Measurements from ENCODE around the gene CPSF7. TPM values are rescaled to one million over a fixed set of nuclear protein-coding genes. Genes with fewer than 3 reads are reported as not detected.
"Not testable (repeated sequence)": the region's sequence is repeated elsewhere in the genome, so short reads cannot be mapped to it uniquely, and the experiment has no call there.

The CPSF7 gene
- total RNA-seq, 1 donor = 49.0 TPM

DNA sequence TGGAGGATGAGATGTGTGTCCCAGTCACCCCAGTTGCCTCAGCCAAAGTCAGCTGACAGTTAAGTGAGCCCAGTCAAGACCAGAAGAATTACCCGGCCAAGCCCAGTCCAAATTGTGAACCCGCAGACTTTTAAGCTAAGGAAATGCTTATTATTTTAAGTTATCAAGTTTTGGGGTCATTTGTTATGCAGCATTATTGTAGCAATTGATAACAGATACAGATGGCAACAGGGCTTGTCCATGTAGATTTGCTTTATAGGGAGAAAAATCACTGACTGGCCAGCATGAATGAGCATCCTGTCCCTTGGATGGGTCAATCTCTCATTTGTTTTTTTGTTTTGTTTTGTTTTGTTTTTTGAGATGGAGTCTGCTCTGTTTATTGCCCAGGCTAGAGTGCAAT is 23.1 kb upstream of the CPSF7 start:
- no peaks in the 10 kb centered on the region for H3K9me3 ChIP-seq (ENCODE audit: low read depth, low read length)
- H3K27me3 ChIP-seq (ENCODE audit: insufficient read depth, low read length) = no peaks in the 10 kb centered on the region
- no peak overlapping the region for H3K4me3 ChIP-seq (ENCODE audit: low read length)
- H3K4me1 ChIP-seq (ENCODE audit: insufficient read depth, low read length) = no peaks in the 10 kb centered on the region

DNA sequence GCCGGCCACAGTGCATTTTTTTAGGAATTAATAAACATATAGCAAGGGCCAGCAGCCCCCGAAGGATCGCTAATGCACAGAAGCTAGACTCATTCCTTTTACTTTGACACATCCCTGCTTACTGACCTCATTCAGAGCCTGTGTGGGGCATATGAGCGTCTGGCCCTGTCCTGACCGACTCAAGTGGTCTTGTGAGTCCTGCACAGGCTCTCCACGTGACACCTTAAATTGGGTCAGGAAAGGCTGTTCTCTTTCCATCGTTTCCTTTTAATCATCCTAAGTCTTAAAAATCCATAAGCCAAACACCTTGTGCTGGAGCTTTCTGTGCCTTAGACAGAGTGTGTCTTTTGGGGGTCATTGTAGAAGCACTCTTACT is 18.8 kb upstream of the CPSF7 start:
- Histone ChIP-seq H3K4me1 (ENCODE audit: insufficient read depth, low read length) (no peaks in the 10 kb centered on the region), H3K27me3 (ENCODE audit: insufficient read depth, low read length) (no peaks in the 10 kb centered on the region), H3K4me3 (ENCODE audit: low read length) (no peak overlapping the region), H3K9me3 (ENCODE audit: low read depth, low read length) (no peaks in the 10 kb centered on the region)

DNA sequence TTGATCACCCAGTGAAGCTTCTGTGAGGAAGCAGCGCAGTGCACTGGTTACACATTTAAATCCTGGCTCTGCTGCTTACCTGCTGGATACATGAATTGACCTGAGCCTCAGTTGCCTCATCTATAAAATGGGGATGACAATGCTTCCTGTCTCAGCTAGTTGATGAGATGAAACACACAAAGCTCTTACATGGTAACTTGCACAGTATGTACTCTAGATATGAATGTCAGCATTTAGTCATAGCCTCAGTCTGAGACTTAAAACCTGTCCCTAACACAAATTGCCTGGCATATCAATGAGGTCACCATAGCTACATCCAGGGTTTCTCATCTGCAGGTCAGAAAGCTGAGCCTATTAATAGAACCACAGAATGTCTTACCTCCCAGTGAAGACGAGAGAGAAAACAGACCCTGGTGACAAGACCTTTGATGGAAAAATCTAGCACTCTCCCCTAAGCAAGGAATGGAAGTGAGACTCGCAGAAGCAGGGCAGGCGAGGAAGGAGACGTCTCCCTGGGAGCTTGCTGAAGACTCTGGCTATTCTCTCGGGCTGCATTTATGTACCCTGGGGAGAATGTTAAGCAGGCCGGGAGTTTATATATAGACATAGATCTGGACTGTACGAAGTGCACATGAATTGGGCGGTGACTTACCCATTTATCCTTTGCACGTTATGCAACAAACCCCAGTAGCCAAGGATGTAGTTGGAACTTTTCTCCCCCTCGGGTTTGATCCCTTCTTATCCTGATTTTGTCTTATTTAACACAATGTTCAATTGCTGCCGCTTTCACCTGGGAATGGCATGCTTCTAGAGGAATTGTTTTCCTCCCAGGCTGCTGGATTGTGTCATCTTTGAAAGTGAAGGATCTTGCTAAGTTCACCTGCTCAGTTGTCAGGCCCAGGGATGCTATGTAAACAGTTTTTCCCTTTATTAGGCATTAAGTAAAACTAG is 18.1 kb upstream of the CPSF7 start:
- no peaks in the 10 kb centered on the region for H3K27me3 ChIP-seq (ENCODE audit: insufficient read depth, low read length)
- no peak overlapping the region for H3K4me3 ChIP-seq (ENCODE audit: low read length)
- no peaks in the 10 kb centered on the region for H3K4me1 ChIP-seq (ENCODE audit: insufficient read depth, low read length)
- H3K9me3 ChIP-seq (ENCODE audit: low read depth, low read length) = no peaks in the 10 kb centered on the region

DNA sequence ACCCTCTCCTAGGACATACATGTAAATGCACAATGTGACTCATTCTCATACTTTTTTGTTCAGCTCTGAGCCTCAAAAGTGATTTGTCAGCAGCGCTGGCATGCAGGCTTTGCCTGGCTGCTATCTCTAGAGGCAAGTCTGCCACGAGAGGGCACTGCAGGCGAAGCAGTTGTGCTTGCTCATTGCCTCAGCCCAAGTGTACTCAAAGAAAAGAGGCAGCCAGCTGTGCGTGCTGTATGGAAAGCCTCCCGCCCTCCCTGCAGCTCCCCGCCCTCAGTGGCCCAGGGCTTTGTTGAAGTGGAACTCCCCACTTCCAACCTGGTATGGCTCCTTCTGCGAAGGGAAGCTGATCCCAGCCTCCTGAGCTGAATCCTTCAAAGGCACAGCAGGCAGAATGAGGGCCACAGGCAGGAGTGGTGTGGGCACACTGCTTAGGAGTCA is 16.5 kb upstream of the CPSF7 start:
- no peaks in the 10 kb centered on the region for H3K27me3 ChIP-seq (ENCODE audit: insufficient read depth, low read length)
- H3K4me3 ChIP-seq (ENCODE audit: low read length) = no peak overlapping the region
- no peaks in the 10 kb centered on the region for H3K9me3 ChIP-seq (ENCODE audit: low read depth, low read length)
- no peaks in the 10 kb centered on the region for H3K4me1 ChIP-seq (ENCODE audit: insufficient read depth, low read length)

DNA sequence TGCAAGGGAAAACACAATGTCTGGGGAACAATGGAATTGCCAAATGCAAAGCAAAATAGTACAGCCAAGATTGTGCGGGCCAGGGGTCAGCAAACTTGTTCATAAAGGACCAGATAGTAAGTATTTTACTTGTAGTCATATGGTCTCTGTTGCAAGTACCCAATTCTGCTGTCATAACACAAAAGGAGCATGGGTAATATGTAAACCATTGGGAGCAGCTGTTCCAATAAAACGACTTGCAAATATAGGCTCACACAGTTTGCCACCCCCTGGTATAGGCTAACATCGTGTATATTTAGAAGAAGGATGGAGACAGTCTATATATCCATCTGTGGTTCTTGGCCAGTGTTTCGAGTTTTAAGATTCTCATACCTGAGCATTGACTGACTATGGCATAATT is 15.7 kb upstream of the CPSF7 start:
- no peaks in the 10 kb centered on the region for H3K27me3 ChIP-seq (ENCODE audit: insufficient read depth, low read length)
- no peak overlapping the region for H3K4me3 ChIP-seq (ENCODE audit: low read length)
- no peaks in the 10 kb centered on the region for H3K4me1 ChIP-seq (ENCODE audit: insufficient read depth, low read length)
- H3K9me3 ChIP-seq (ENCODE audit: low read depth, low read length) = no peaks in the 10 kb centered on the region

DNA sequence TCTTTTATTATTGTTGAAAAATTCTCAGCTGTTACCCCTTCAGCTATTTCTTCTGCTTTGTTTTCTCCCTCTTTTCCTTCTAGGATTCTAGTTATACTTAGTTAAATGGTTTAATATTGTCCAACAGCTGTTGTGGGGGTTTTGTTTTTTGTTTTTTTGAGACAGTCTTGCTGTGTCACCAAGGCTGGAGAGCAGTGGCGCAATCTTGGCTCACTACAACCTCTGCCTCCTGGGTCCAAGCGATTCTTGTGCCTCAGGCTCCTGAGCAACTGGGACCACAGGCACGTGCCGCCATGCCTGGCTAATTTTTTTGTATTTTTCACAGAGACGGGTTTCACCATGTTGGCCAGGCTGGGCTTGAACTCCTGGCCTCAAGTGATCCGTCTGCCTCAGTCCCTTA is 12.8 kb upstream of the CPSF7 start:
- H3K4me1 ChIP-seq (ENCODE audit: insufficient read depth, low read length) = no peaks in the 10 kb centered on the region
- H3K9me3 ChIP-seq (ENCODE audit: low read depth, low read length) = no peaks in the 10 kb centered on the region
- no peak overlapping the region for H3K4me3 ChIP-seq (ENCODE audit: low read length)
- no peaks in the 10 kb centered on the region for H3K27me3 ChIP-seq (ENCODE audit: insufficient read depth, low read length)

DNA sequence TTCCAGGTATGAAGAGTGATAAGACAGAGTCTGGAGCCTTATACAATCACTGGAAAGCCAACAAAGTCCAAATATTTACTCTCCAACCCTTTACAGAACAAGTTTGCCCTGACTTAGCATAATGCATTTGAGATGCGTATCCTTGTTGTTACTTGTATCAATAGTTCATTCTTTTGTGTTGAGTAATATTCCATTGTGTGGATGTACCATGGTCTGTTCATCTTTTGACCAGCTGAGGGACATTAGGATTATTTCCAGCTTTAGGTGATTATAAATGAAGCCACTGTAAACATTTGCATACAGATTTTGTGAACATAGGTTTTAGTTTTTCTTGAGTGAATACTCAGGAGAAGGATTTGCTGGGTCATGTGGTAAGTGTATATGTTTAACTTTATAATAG is 9.8 kb upstream of the CPSF7 start:
- no peaks in the 10 kb centered on the region for H3K27me3 ChIP-seq (ENCODE audit: insufficient read depth, low read length)
- H3K9me3 ChIP-seq (ENCODE audit: low read depth, low read length) = no peaks in the 10 kb centered on the region
- no peak overlapping the region for H3K4me3 ChIP-seq (ENCODE audit: low read length)
- peaks cover 14% of the 10 kb centered on the region for H3K4me1 ChIP-seq (ENCODE audit: insufficient read depth, low read length)

DNA sequence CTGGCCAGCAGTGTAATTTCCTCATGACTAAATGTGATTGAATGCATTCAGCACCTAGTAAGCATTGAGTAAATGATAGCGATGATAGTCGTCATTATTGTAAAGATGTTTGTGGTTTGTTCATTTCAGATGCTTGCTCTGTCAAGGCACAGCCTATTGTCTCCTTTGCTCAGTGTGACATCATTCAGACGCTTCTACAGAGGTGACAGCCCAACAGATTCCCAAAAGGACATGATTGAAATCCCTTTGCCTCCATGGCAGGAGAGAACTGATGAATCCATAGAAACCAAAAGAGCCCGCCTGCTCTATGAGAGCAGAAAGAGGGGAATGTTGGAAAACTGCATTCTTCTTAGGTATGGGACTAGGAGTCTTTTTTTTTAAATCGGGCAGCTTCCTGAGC is 7.7 kb upstream of the CPSF7 start:
- Histone ChIP-seq H3K4me3 (ENCODE audit: low read length) (no peak overlapping the region), H3K9me3 (ENCODE audit: low read depth, low read length) (no peaks in the 10 kb centered on the region), H3K4me1 (ENCODE audit: insufficient read depth, low read length) (peaks cover 14% of the 10 kb centered on the region), H3K27me3 (ENCODE audit: insufficient read depth, low read length) (no peaks in the 10 kb centered on the region)

DNA sequence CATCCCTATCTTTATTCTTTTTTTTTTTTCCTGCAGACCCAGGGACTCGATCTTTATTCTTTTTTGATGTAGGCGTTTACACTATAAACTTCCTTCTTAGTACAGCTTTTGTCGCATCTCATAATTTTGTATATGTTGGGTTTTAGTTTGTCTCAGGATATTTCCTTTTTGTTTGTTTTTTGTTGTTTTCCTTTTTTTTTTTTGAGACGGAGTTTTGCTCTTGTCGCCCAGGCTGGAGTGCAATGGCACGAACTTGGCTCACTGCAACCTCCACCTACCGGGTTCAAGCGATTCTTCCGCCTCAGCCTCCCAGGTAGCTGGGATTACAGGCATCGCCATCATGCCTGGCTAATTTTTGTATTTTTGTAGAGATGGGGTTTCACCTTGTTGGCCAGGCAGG is 1.1 kb upstream of the CPSF7 start:
- H3K27me3 ChIP-seq (ENCODE audit: insufficient read depth, low read length); H3K9me3 ChIP-seq (ENCODE audit: low read depth, low read length): not testable (repeated sequence)
- Histone ChIP-seq H3K4me3 (ENCODE audit: low read length) (peak overlapping the region; percentile 97), H3K4me1 (ENCODE audit: insufficient read depth, low read length) (peaks cover 38% of the 10 kb centered on the region)

DNA sequence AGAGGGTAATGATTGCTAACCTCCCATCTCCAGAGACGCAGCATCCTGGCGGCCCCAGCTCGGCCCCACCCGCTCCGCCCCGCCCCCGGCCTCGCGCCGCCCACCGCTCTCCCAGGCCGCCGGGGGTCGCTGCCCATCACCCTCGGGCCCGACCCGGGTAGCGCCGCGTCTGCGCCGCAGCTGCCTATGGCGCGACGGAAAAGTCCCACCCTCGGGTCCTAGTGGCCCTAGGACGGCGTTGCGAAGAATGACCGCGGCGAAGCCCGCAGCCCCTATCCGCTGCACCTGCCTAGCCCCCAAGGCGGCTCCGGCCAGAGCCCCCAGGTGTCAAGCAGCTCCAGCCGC is 457 bp downstream of the CPSF7 start:
- no peaks in the 10 kb centered on the region for H3K9me3 ChIP-seq (ENCODE audit: low read depth, low read length)
- H3K27me3 ChIP-seq (ENCODE audit: insufficient read depth, low read length) = no peaks in the 10 kb centered on the region
- peaks cover 29% of the 10 kb centered on the region for H3K4me1 ChIP-seq (ENCODE audit: insufficient read depth, low read length)
- peak overlapping the region; percentile 97 for H3K4me3 ChIP-seq (ENCODE audit: low read length)

DNA sequence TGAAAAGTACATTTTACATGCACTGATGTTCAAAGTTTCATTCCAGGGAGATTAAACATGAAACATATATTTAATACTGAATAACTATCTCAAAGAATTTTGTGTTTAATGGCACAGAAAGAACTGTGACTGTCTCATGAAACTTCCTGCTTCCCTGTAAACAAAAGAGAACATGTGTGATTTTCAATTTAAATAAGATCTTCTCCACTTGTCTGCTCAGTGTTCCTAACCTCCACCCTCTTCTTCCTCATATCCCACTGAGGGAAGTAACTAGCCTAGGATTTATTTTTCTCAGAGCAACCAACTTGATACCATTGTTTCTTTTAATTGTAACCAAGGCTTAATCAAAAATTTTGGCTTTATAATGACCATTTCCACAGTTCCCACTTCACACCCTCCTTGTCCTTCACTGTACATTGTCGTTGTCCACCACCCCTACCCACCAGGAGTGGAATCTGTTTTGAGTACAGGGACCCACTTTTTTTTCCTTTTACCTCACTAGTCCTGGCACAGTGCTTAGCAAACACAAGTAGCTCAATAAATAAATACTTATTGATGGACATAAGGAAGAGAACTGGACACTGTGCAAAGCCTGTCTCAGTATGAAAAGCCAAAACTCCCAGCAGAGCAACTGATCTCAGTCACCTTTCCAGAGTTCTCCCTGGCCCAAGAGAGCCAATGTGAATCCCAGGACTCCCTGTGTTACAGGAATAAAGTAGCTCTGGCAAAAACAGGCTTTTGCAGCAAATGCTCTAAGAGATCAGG is 4.2 kb downstream of the CPSF7 start:
- no peak overlapping the region for H3K4me3 ChIP-seq (ENCODE audit: low read length)
- peaks cover 12% of the 10 kb centered on the region for H3K4me1 ChIP-seq (ENCODE audit: insufficient read depth, low read length)
- no peaks in the 10 kb centered on the region for H3K27me3 ChIP-seq (ENCODE audit: insufficient read depth, low read length)
- no peaks in the 10 kb centered on the region for H3K9me3 ChIP-seq (ENCODE audit: low read depth, low read length)

DNA sequence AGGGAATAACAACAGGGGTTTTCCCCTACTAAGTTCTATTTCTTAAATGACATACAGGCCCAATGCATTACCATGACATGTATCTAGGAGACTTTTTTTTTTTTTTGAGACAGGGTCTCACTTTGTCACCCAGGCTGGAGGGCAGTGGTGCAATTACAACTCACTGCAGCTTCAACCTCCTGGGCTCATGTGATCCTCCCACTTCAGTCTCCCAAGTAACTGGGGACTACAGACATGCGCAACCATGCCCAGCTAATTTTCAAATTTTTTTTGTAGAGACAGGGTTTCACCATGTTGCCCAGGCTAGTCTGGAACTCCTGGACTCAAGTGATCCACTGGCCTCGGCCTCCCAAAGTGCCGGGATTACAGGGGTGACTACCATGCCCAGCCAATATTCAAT is 7.5 kb downstream of the CPSF7 start:
- Histone ChIP-seq H3K4me1 (ENCODE audit: insufficient read depth, low read length) (peaks cover 13% of the 10 kb centered on the region), H3K27me3 (ENCODE audit: insufficient read depth, low read length) (no peaks in the 10 kb centered on the region), H3K4me3 (ENCODE audit: low read length) (no peak overlapping the region), H3K9me3 (ENCODE audit: low read depth, low read length) (no peaks in the 10 kb centered on the region)

DNA sequence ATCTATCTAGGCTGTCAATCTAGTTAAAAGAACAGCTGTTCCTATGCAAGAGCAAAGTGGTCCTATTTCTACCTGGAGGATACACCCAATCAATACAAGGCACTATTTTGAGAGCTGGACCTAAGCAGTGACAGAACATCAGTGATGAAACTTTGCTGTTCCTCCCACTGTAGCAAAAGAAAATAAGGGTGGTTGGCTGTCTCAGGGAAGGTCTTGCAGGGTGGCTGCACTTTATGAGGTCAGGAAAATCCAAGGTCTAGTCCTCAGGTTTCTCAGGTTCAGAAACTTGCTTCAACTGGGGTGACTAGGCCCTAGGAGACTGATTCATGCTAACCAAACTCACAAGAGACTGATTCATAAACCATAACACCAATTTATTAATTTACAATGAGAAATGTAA is 11.6 kb downstream of the CPSF7 start:
- Histone ChIP-seq H3K27me3 (ENCODE audit: insufficient read depth, low read length) (no peaks in the 10 kb centered on the region), H3K4me1 (ENCODE audit: insufficient read depth, low read length) (peaks cover 16% of the 10 kb centered on the region), H3K9me3 (ENCODE audit: low read depth, low read length) (no peaks in the 10 kb centered on the region), H3K4me3 (ENCODE audit: low read length) (no peak overlapping the region)

DNA sequence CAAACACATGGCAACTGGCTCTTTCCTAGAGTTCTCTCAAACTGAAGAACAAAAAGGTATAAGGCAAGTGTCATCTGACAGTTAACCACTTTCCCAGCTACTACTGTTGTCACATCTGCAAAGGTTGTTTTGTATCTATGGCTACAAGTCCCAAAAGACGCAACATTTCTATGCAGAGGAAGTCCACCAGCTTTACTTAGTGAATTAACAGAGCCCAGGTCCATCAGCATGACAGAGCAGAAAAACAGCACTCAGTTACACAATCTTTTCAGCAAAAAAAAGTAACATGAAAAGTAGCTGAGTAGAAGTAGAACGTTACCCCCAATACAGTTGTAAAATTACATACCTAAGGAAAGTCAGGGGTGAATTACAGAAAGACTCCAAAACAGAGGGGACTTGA is 12.1 kb downstream of the CPSF7 start:
- Histone ChIP-seq H3K4me3 (ENCODE audit: low read length) (no peak overlapping the region), H3K27me3 (ENCODE audit: insufficient read depth, low read length) (no peaks in the 10 kb centered on the region), H3K4me1 (ENCODE audit: insufficient read depth, low read length) (peaks cover 16% of the 10 kb centered on the region), H3K9me3 (ENCODE audit: low read depth, low read length) (no peaks in the 10 kb centered on the region)

DNA sequence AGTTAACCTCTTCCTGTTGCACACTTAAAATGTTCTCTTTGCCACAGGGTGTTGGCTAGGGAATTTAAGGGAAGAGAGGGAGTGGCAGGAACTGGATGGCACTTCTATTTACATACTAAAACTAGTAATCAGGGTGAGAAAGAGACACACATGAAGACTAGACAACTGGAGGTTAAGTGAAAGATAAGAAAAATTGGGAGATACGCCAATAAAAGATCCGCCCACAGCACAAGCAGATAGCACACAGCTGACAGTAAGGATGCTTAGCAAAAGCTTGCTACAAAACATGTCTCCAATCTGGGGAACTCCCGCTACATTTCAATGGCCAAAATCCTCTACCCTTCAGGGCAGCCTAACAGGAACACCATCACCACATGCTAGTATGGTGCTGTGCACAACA is 12.8 kb downstream of the CPSF7 start:
- Histone ChIP-seq H3K9me3 (ENCODE audit: low read depth, low read length) (no peaks in the 10 kb centered on the region), H3K4me1 (ENCODE audit: insufficient read depth, low read length) (peaks cover 16% of the 10 kb centered on the region), H3K27me3 (ENCODE audit: insufficient read depth, low read length) (no peaks in the 10 kb centered on the region), H3K4me3 (ENCODE audit: low read length) (no peak overlapping the region)

DNA sequence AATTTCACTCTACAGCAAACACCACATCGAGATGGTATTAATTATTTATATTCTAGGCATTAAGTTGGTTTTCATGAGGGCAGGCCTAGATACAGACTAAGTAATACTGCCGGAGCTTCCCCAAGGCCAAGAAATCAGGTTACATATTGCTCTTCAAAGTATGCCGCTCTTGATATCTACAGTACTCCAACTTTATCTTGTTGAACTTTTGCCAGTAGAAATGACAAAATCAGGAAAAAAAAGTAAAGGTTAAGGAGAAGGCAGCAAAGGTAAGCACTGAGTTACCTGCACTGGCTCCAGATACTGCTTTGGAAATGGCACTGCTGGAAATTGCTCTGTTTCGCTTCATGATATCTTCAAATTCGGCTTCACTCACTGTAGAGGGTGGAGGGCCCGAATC is 14.4 kb downstream of the CPSF7 start:
- Histone ChIP-seq H3K27me3 (ENCODE audit: insufficient read depth, low read length) (no peaks in the 10 kb centered on the region), H3K9me3 (ENCODE audit: low read depth, low read length) (no peaks in the 10 kb centered on the region), H3K4me3 (ENCODE audit: low read length) (no peak overlapping the region), H3K4me1 (ENCODE audit: insufficient read depth, low read length) (peaks cover 16% of the 10 kb centered on the region)

All from mononuclear cell (primary cell).